GM20000 (cell line): Measurements from ENCODE around the gene COQ10B.

Experiments used
- DNase-seq: peaks from one replicate; pipeline ENCODE4 v3.0.0; 2012; ENCODE audit warnings: low spot score
- CTCF ChIP-seq: IDR thresholded peaks from 2 replicates; pipeline ENCODE4 v1.5.1; 2012; ENCODE audit warnings: mild to moderate bottlenecking, control low read depth; ENCODE audit errors: extremely low read depth, missing control alignments

Gene COQ10B

GRCh38 chr2:197453914-197454398 is 604 bp downstream of the COQ10B start:
- peak; percentile 69 for DNase-seq

GRCh38 chr2:197454923-197455322 is 1.6 kb downstream of the COQ10B start:
- DNase-seq, result no peak
- no peak for TF ChIP-seq CTCF

More at GRCh38 chr2:197453914-197454398, 604 bp downstream of the COQ10B start:
- no peak for TF ChIP-seq CTCF

GRCh38 chr2:197455428-197455827 is 2.1 kb downstream of the COQ10B start:
- no peak for DNase-seq
- no peak for TF ChIP-seq CTCF

GRCh38 chr2:197460649-197461048 is 7.3 kb downstream of the COQ10B start:
- TF ChIP-seq CTCF, result no peak
- DNase-seq, result no peak

- no peak for DNase-seq
- no peak for TF ChIP-seq CTCF
Observed at GRCh38 chr2:197461057-197461456, 7.7 kb downstream of the COQ10B start.

- DNase-seq, result no peak
- no peak for TF ChIP-seq CTCF
Observed at GRCh38 chr2:197464175-197464574, 10.8 kb downstream of the COQ10B start.

- TF ChIP-seq CTCF, result no peak
- DNase-seq, result no peak
Observed at GRCh38 chr2:197472166-197472565, 18.8 kb downstream of the COQ10B start.
